ENCODE results near the gene LAMA2. TPM values are rescaled to one million over a fixed set of nuclear protein-coding genes. Genes with fewer than 3 reads are reported as not detected.

The LAMA2 gene
- total RNA-seq, 1 experiment from 2014 or later, result 4.2 TPM

DNA sequence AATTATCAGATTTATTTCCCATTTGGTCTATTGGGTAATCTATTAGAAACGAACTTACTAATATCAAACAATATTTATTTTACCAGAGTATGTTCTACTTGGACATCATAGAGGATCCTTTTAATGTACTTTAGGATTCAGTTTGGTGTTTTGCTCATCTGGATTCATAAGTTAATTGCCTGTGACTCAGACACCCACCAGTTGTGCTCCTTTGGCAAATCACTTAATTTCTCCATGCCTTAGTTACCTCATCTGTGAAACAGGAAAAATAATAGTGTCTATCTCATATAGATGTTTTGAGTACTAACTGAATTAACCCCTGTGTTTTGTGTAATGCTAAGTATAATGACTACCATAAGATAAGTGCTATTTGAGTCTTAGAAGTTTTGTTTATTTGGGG is 292.1 kb downstream of the LAMA2 start:
- no peaks in the 10 kb centered on the region for H3K27me3 Mint-ChIP-seq (ENCODE audit: low read depth)
- H3K9me3 Mint-ChIP-seq, result 0 out of 5 replicates have a peak, but pooled peaks cover 0 to 4% of the 10 kb centered on the region in 2 experiments
- H3K36me3 Mint-ChIP-seq (ENCODE audit: insufficient read depth in 1 of 3, low read depth in 3 of 3), result no peaks in the 10 kb centered on the region
- H2AK5ac ChIP-seq (ENCODE audit: insufficient read length, low read length), result no peak overlapping the region
- no peak overlapping the region for H3K4me2 ChIP-seq (ENCODE audit: insufficient read depth, insufficient read length, low read length)
- H3K9ac ChIP-seq (ENCODE audit: extremely low read depth, insufficient read length, low read length), result no peak overlapping the region
- H2AFZ ChIP-seq (ENCODE audit: low read length), result no peak overlapping the region
- H3K56ac ChIP-seq (ENCODE audit: insufficient read length, low read depth, low read length), result no peak overlapping the region
- no peak overlapping the region for H2BK120ac ChIP-seq (ENCODE audit: low read depth, low read length, poor library complexity, severe bottlenecking)
- no peak for DNase-seq
- H3K4ac ChIP-seq (ENCODE audit: low read depth, low read length), result no peak overlapping the region
- H3K23ac ChIP-seq (ENCODE audit: insufficient read length, low read depth, low read length), result no peak overlapping the region
- H4K20me1 ChIP-seq (ENCODE audit: control insufficient read depth, insufficient read depth, insufficient read length), result no peaks in the 10 kb centered on the region
- H3K27me3 ChIP-seq (ENCODE audit: insufficient read depth, low read length), result no peaks in the 10 kb centered on the region
- no peak overlapping the region for H3K18ac ChIP-seq (ENCODE audit: insufficient read length, low read depth, low read length)
- no peak overlapping the region for H2BK12ac ChIP-seq (ENCODE audit: insufficient read length, low read depth, low read length)
- H3K4me1 Mint-ChIP-seq, result peaks cover 2 to 6% of the 10 kb centered on the region in 2 experiments; a peak in 3 of 4 replicates
- H3K27ac Mint-ChIP-seq, result no peak overlapping the region
- no peaks in the 10 kb centered on the region for H3K23me2 ChIP-seq (ENCODE audit: insufficient read length, low read depth, low read length, poor library complexity, severe bottlenecking)
- no peak for TF ChIP-seq CTCF (conservative IDR thresholded peaks at IDR 0.05)
- H3K79me2 ChIP-seq (ENCODE audit: insufficient read depth, low read length), result no peaks in the 10 kb centered on the region
- no peaks in the 10 kb centered on the region for H3K4me1 ChIP-seq (ENCODE audit: insufficient read depth, low read length)
- no peak overlapping the region for H2BK15ac ChIP-seq (ENCODE audit: low read depth, low read length)
- no peak overlapping the region for H3K14ac ChIP-seq (ENCODE audit: insufficient read depth, low read length)
- no peak overlapping the region for H4K8ac ChIP-seq (replicated peaks; ENCODE audit: insufficient read length, low read depth, low read length)
- no peaks in the 10 kb centered on the region for H3K9me3 ChIP-seq (ENCODE audit: control insufficient read depth, low read depth, low read length)
- H3K27ac ChIP-seq (ENCODE audit: insufficient read length, low read depth, low read length), result no peak overlapping the region
- no peak overlapping the region for H4K91ac ChIP-seq (ENCODE audit: insufficient read length, low read depth, low read length)
- no peak overlapping the region for H3T11ph ChIP-seq (ENCODE audit: low read length)
- no peak overlapping the region for H4K5ac ChIP-seq (ENCODE audit: insufficient read length, low read depth, low read length)
- no peak overlapping the region for H3K4me3 Mint-ChIP-seq
- no peaks in the 10 kb centered on the region for H3K79me1 ChIP-seq (ENCODE audit: insufficient read depth, low read depth, low read length, poor library complexity, severe bottlenecking)
- H2BK20ac ChIP-seq (ENCODE audit: low read depth, low read length, poor library complexity, severe bottlenecking), result no peak overlapping the region
- no peak overlapping the region for H2BK5ac ChIP-seq (ENCODE audit: insufficient read length, low read length)
- no CpG with 5 or more reads among the region's 1 CpG for WGBS (ENCODE audit: extremely low coverage, insufficient read length, low lambda C conversion rate)
